ENCODE measurements around the gene LYZL2. TPM values are rescaled to one million over a fixed set of nuclear protein-coding genes. Genes with fewer than 3 reads are reported as not detected.
"Not testable (repeated sequence)": the region's sequence is repeated elsewhere in the genome, so short reads cannot be mapped to it uniquely, and the experiment has no call there.

Gene LYZL2
- total RNA-seq, 1 donor from 2014 or later: not detected

DNA sequence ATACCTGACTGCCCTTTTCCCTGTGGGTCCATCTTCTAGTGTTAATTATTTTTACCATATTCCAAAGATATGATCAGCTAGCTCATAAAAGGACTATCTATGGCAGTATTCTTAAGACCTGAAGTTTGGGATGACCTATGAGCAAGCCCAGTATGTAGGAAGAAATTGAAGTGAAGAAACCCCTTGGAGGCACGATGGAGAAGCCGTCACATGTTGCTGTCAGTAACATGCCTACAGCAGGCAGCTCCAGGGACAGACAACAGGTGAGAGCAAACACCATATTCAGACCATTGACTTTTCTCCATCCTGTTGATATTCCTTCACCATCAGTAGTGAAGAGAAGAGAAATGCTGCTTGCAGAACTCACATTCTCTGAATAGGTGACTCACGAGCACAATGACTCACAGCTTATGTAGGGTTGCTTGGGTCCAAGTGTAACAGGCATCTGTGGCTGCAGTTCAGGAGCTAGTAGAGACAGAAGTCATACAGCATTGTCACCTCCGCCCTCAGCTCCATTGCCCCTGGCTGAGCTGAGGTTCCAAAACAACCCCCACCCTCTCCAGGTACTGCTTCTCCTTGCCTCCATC, 8.4 kb upstream of the LYZL2 start:
- no peak for DNase-seq

- DNase-seq: no peak
Observed at GRCh38 chr10:30631188-30631587, 1.6 kb upstream of the LYZL2 start.

DNA sequence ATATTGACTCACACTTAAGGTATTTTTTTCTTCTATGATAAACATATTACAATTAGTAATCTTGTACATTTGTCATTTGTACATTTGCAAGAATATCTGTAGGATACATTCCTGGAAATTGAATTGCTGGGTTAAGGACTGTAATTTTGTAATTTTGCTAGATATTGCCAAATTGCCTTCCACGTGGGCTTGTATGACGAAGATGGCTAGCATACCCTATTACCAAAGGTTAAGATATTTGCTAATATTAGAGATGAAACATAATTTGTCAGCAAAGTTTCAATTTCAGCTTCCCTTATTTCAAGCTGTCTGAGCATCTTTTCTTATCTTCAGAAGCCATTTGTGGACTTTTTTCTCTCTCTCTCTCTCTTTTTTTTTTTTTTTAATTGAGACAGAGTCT, 1.0 kb upstream of the LYZL2 start:
- DNase-seq: no peak

DNA sequence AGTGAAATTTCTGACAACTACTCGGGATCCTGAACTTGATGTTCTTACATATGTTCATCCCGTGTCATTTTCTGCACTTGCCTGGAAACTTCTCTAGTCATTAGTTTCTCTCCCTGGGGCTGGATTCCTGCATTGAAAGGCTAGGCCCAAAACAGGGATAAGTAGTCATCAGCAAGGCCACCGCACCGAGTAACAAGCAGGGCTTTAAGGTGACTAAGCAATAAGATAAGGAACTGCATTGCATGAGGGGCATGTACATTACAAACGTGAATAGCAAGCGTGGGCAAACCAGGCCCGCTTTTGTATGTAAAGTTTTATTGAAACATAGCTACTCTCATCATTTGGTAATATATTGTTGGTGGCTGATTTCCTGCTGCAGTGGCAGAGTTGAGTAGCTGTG, 977 bp downstream of the LYZL2 start:
- not testable (repeated sequence) for DNase-seq

GRCh38 chr10:30626837-30627236, 2.7 kb downstream of the LYZL2 start:
- not testable (repeated sequence) for DNase-seq

DNA sequence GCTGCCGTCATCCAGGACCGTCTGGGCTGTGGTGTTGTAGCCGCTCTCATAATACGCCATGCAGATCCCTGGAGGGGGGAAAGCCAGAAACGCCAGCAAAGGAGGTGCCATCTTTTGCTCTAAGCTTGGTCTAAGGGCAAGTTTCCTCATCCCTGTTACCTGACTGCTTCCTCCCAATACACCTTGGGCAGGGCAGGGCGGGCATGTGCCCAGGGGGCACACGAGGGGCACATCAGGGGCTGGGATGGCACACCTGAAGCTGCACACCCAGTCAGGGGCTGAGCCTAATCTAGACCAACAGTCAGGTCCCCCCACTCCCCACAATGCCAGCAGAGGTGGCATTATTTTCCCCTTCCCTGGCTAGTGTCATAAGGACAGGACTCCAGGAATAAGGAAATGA, 3.4 kb downstream of the LYZL2 start:
- DNase-seq: not testable (repeated sequence)

GRCh38 chr10:30625080-30625479, 4.5 kb downstream of the LYZL2 start:
- no peak for DNase-seq

GRCh38 chr10:30619966-30620365, 9.6 kb downstream of the LYZL2 start:
- no peak for DNase-seq

DNA sequence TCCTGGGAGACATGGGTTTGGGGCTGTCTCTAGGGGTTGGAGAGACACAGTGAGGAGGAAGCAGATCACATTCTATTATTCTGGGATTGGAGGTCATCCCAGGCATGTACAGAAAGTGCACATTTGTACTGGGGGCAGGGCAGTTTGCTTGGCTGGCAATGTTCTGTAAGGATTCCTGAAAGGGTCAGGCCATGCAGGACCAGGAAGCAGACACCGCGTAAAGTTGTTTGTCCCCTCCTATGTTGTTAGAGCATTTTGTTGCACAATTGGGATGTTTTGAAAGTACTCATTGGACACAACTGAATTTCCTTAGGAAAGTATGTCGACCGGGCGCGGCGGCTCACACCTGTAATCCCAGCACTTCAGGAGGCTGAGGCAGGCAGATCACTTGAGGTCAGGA, 12.5 kb downstream of the LYZL2 start:
- DNase-seq: no peak

GRCh38 chr10:30611041-30611440, 18.5 kb downstream of the LYZL2 start:
- not testable (repeated sequence) for DNase-seq

GRCh38 chr10:30607814-30608213, 21.7 kb downstream of the LYZL2 start:
- DNase-seq: no peak

GRCh38 chr10:30606313-30606712, 23.2 kb downstream of the LYZL2 start:
- no peak for DNase-seq

DNA sequence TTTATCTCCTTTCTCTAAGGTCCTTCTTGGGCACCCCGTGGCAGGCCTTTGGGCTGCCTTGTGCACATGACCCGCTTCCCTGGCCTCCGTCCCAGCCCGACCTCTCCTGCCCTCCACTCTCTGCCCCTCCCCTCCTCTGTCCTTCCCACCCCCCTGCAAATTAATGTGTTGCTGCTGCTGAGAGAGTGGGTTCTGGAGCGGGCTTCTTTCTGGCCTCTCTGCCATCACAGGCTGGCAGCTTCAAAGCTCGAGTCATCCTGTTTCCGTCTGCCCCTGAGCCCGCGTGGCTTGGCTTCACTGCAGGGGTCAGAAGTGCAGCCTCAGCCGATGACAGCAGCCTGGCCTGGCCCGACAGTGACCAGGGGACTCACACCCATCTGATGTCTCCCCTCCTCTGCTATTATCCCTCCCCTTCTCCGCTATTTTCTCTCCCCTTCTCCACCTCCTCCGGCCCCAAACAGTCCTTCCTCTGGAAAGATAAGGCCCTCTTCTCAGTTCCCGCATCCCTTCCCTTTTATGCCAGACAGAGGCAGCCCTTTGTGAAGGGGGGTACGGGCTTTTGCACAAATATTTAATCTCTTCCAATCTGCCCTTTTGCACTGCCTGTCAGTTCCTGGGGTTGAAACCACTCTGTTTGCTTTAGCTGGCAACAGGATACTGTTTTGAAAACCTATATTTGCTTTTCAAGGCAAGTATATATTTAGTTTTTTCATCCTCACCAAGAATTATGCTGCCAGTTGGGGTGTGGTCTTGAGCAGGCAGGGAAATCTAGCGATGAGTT, 24.0 kb downstream of the LYZL2 start:
- not testable (repeated sequence) for DNase-seq

GRCh38 chr10:30603589-30603988, 26.0 kb downstream of the LYZL2 start:
- no peak for DNase-seq

- DNase-seq: no peak
Observed at GRCh38 chr10:30602747-30603146, 26.8 kb downstream of the LYZL2 start.

DNA sequence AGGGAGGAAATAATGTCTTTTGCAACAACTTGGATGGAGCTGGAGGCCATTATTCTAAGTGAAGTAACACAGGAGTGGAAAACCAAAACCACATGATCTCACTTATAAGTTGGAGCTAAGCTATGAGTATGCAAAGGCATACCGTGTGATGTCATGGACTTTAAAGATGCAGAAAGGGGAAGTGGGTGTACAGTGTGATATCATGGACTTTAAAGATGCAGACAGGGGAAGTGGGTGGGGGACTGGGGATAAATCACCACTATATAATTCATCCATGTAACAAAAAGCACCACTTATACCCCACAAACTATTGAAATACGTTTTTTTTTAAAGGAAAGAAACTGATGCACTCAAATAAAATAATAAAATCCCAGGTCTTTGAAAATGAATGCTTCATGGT, 29.5 kb downstream of the LYZL2 start:
- no peak for DNase-seq

DNA sequence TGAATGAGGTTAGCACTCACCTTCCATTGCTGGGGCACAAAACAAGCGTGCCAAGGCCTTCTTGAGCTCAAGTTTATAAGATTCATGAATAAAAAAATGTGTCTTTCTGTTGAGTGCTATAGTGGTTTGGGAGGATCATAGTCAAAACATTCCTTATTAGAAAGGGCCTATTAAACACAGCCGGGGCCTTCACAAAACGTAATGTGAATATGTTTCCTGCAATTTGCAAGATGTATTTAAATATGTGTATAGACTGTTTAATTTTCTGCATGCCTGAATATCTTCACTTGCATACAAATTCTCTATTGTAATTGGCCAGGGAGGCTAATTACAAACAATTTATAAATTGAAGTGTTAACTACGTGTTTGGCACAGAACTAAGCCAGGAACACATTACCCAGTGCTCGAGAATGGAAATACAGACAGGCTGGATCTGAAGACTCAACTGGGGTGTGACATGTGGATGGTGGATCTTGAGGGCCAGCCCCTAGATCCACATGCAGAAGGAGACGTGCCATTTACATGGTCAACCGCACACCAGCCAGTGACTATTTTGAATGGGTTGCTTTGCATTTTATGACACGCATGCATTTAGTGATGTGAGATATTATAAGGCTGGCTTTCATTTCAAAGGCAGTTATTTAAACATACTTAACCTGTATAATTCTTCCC, 31.3 kb downstream of the LYZL2 start:
- no peak for DNase-seq

GRCh38 chr10:30597433-30597824, 32.1 kb downstream of the LYZL2 start:
- not testable (repeated sequence) for DNase-seq

GRCh38 chr10:30596493-30597432, 32.8 kb downstream of the LYZL2 start:
- DNase-seq: not testable (repeated sequence)

- no peak for DNase-seq
Observed at GRCh38 chr10:30596013-30596412, 33.5 kb downstream of the LYZL2 start.

- no peak for DNase-seq
Observed at GRCh38 chr10:30594077-30594476, 35.5 kb downstream of the LYZL2 start.

DNA sequence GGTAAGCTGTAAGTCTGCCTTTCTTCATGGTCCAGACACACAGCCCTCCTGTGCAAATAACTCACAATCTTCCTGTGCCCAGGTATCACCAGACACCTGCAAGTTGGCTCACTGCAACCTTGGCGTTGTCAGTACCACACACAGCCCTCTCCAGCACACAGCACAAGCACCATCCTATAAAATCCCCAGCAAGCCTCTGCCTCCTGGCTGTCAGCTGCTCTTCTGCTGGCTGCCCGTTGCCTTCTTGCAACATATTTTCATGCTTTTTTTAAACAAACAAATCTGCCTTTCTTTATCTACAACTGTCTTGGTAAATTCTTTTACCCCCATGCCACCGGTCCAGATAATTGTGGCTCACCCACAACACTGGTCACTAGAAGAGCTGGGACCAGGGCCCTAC, 36.8 kb downstream of the LYZL2 start:
- not testable (repeated sequence) for DNase-seq
